C1 segment of cervical spinal cord (tissue), 14 donors: ENCODE data around the gene RAP1A.
A peak's percentile ranks its signal among the peaks of the same experiment; 100 is the strongest.
"Not testable (repeated sequence)": the region's sequence is repeated elsewhere in the genome, so short reads cannot be mapped to it uniquely, and the experiment has no call there.

ENCODE experiments used
- DNase-seq, 14 donors: peaks; one replicate each; lab custom pipeline; 2025; lab: John Stamatoyannopoulos, UW

RAP1A gene

GRCh38 chr1:111664652-111665051 lies 45.1 kb downstream of the RAP1A start:
- no peak for DNase-seq

GRCh38 chr1:111665497-111665896 lies 45.9 kb downstream of the RAP1A start:
- DNase-seq: no peak

- no peak for DNase-seq
These were observed 47.2 kb downstream of the RAP1A start for GRCh38 chr1:111666828-111667227.

- DNase-seq: no peak
These were observed 49.7 kb downstream of the RAP1A start for GRCh38 chr1:111669268-111669667.

GRCh38 chr1:111671852-111672251 lies 52.3 kb downstream of the RAP1A start:
- DNase-seq: no peak

GRCh38 chr1:111672331-111672730 lies 52.7 kb downstream of the RAP1A start:
- no peak for DNase-seq

GRCh38 chr1:111677604-111678003 lies 58.0 kb downstream of the RAP1A start:
- DNase-seq: no peak

GRCh38 chr1:111679541-111679940 lies 60.0 kb downstream of the RAP1A start:
- no peak for DNase-seq

GRCh38 chr1:111680212-111680800 lies 60.7 kb downstream of the RAP1A start:
- DNase-seq: not testable (repeated sequence)

- not testable (repeated sequence) for DNase-seq
These were observed 65.9 kb downstream of the RAP1A start for GRCh38 chr1:111685293-111686153.

- peak in 6 of 14 donors; percentile 3 to 51 (median 18) for DNase-seq
These were observed 70.7 kb downstream of the RAP1A start for GRCh38 chr1:111690306-111690617.

- DNase-seq: no peak
These were observed 72.3 kb downstream of the RAP1A start for GRCh38 chr1:111691886-111692285.

- no peak for DNase-seq
These were observed 76.2 kb downstream of the RAP1A start for GRCh38 chr1:111695801-111696200.

- DNase-seq: no peak
These were observed 76.7 kb downstream of the RAP1A start for GRCh38 chr1:111696330-111696729.

- no peak for DNase-seq
These were observed 79.7 kb downstream of the RAP1A start for GRCh38 chr1:111699268-111699667.

- DNase-seq: no peak
These were observed 83.0 kb downstream of the RAP1A start for GRCh38 chr1:111702504-111703050.

GRCh38 chr1:111704240-111704639 lies 84.7 kb downstream of the RAP1A start:
- no peak for DNase-seq

- no peak for DNase-seq
These were observed 85.2 kb downstream of the RAP1A start for GRCh38 chr1:111704776-111705175.

- no peak for DNase-seq
These were observed 86.3 kb downstream of the RAP1A start for GRCh38 chr1:111705841-111706240.

- no peak for DNase-seq
These were observed 87.3 kb downstream of the RAP1A start for GRCh38 chr1:111706921-111707320.

- DNase-seq: no peak
These were observed 88.3 kb downstream of the RAP1A start for GRCh38 chr1:111707906-111708305.

- no peak for DNase-seq
These were observed 90.4 kb downstream of the RAP1A start for GRCh38 chr1:111709986-111710385.

- DNase-seq: no peak
These were observed 96.7 kb downstream of the RAP1A start for GRCh38 chr1:111716333-111716732.
